Skeletal muscle tissue (tissue), 4 donors: ENCODE results near the gene TRNP1. TPM values are rescaled to one million over a fixed set of nuclear protein-coding genes. Genes with fewer than 3 reads are reported as not detected.

Experiments used
- H3K27ac ChIP-seq: one replicate; pipeline ENCODE4 v1.7.0; 2013; ENCODE audit warnings: mild to moderate bottlenecking, low read depth, low read length, inconsistent platforms
- H3K27me3 ChIP-seq, 3 donors: one replicate each; pipeline ENCODE4 v1.7.0; 2013; ENCODE audit warnings: low read length in 3 of 3; ENCODE audit not compliant: control insufficient read depth in 3 of 3, insufficient read depth in 3 of 3
- H3K36me3 ChIP-seq, 3 donors: one replicate each; pipeline ENCODE4 v1.7.0; 2013; ENCODE audit warnings: low read length in 3 of 3; ENCODE audit not compliant: control insufficient read depth in 3 of 3, insufficient read depth in 3 of 3
- H3K4me1 ChIP-seq, 3 donors: one replicate each; pipeline ENCODE4 v1.7.0; 2013; ENCODE audit warnings: low read length in 3 of 3, mild to moderate bottlenecking in 3 of 3; ENCODE audit not compliant: control insufficient read depth in 3 of 3, insufficient read depth in 3 of 3
- H3K4me3 ChIP-seq, 3 donors: one replicate each; pipeline ENCODE4 v1.7.0; 2013; ENCODE audit warnings: low read length in 3 of 3
- H3K9ac ChIP-seq, 3 donors: one replicate each; pipeline ENCODE4 v1.7.0; 2013; ENCODE audit warnings: low read length in 3 of 3, mild to moderate bottlenecking in 3 of 3, moderate library complexity in 2 of 3, low read depth in 1 of 3
- H3K9me3 ChIP-seq, 3 donors: one replicate each; pipeline ENCODE4 v1.7.0; 2013; ENCODE audit warnings: low read length in 3 of 3; ENCODE audit not compliant: control insufficient read depth in 3 of 3
- total RNA-seq: library from RNA; depleted of rRNA; stranded (reverse); fragments of >200 nt; gene quantifications from one replicate; pipeline ENCODE4 v1.2.3, GENCODE V29; 2014
- donor health status: Osteomylitis.

Gene TRNP1
- total RNA-seq, 1 donor from 2014 or later, result under 0.01 TPM

DNA sequence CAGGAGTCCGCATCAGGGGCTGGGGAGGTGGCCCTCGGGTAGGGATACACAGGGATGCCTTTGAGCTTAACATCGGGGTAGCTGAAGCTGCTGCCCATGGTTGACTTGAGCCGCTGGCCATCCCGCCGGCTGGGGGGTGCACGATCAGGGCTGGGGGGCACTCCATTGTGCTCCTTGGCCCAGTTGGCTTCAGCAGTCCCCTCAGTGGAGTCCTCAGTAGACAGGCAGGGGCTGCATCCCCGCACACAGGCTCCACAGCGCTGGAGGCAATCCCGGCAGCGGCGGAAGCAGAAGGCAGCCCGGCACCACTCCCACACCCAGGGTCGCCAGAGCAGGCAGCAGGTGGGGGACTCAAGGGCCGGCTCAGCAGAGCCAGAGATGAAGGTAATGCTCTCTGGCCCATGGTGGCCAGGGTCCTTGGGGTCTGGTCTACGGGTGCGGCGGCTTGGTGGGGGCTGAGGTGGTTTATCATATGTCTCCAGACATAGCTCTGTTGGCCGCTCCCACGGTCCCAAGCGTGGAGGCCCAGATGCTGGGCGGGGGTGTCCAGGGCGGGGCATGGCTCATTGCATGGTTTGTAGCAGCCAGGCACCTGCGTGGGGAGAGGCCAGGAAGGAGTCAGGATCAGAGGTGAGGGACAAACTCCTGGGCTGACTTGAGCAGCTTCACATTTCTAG, 41.5 kb upstream of the TRNP1 start:
- Histone ChIP-seq H3K4me1 (peaks cover 5 to 12% (median 8%) of the 10 kb centered on the region in 3 donors), H3K27me3 (peaks cover under 1 to 8% (median under 1%) of the 10 kb centered on the region in 3 donors), H3K9me3 (peaks cover 0 to 5% (median 3%) of the 10 kb centered on the region in 3 donors), H3K4me3 (no peak overlapping the region), H3K9ac (no peak overlapping the region), H3K36me3 (peaks cover 0 to 2% (median 2%) of the 10 kb centered on the region in 3 donors), H3K27ac (no peak overlapping the region)

GRCh38 chr1:26953374-26953773, 40.1 kb upstream of the TRNP1 start:
- Histone ChIP-seq H3K36me3 (no peaks in the 10 kb centered on the region), H3K9ac (no peak overlapping the region), H3K27ac (no peak overlapping the region), H3K9me3 (peaks cover 0 to 5% (median 3%) of the 10 kb centered on the region in 3 donors), H3K4me1 (peaks cover 5 to 12% (median 8%) of the 10 kb centered on the region in 3 donors), H3K27me3 (peaks cover 6 to 15% (median 7%) of the 10 kb centered on the region in 3 donors), H3K4me3 (no peak overlapping the region)

DNA sequence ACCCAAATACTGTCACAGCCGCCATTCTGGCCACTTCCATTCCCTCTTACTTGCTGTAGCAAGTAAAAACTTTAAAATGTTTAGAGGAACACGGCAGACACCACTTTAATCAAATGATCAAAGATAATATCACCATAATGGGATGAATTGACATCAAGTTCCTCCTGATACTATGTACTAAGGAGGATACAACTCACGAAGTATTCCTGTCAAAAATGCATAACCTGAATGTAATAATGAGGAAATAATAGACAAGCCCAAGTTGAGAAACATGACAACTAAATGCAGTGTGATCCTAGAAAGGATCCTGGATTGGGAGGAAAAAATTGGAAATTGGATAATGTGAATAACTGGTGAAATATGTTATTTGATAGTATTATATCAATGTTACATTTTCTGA, 37.2 kb upstream of the TRNP1 start:
- Histone ChIP-seq H3K36me3 (no peaks in the 10 kb centered on the region), H3K4me1 (peaks cover 0 to 9% (median 0%) of the 10 kb centered on the region in 3 donors), H3K27ac (no peak overlapping the region), H3K9ac (no peak overlapping the region), H3K27me3 (peaks cover 34 to 41% (median 35%) of the 10 kb centered on the region in 3 donors), H3K4me3 (no peak overlapping the region), H3K9me3 (peaks cover 0 to 5% (median 3%) of the 10 kb centered on the region in 3 donors)

GRCh38 chr1:26957306-26957705, 36.2 kb upstream of the TRNP1 start:
- Histone ChIP-seq H3K36me3 (no peaks in the 10 kb centered on the region), H3K27me3 (peaks cover 39 to 42% (median 39%) of the 10 kb centered on the region in 3 donors), H3K27ac (no peak overlapping the region), H3K4me3 (no peak overlapping the region), H3K9ac (no peak overlapping the region), H3K4me1 (peaks cover 0 to 9% (median 0%) of the 10 kb centered on the region in 3 donors), H3K9me3 (peaks cover 0 to 5% (median 3%) of the 10 kb centered on the region in 3 donors)

GRCh38 chr1:26959270-26959669, 34.2 kb upstream of the TRNP1 start:
- Histone ChIP-seq H3K36me3 (no peaks in the 10 kb centered on the region), H3K4me1 (peaks cover 0 to 9% (median 3%) of the 10 kb centered on the region in 3 donors), H3K4me3 (no peak overlapping the region), H3K27me3 (peaks cover 39 to 44% (median 39%) of the 10 kb centered on the region in 3 donors), H3K9me3 (peaks cover 0 to 5% (median 3%) of the 10 kb centered on the region in 3 donors), H3K27ac (no peak overlapping the region), H3K9ac (no peak overlapping the region)

DNA sequence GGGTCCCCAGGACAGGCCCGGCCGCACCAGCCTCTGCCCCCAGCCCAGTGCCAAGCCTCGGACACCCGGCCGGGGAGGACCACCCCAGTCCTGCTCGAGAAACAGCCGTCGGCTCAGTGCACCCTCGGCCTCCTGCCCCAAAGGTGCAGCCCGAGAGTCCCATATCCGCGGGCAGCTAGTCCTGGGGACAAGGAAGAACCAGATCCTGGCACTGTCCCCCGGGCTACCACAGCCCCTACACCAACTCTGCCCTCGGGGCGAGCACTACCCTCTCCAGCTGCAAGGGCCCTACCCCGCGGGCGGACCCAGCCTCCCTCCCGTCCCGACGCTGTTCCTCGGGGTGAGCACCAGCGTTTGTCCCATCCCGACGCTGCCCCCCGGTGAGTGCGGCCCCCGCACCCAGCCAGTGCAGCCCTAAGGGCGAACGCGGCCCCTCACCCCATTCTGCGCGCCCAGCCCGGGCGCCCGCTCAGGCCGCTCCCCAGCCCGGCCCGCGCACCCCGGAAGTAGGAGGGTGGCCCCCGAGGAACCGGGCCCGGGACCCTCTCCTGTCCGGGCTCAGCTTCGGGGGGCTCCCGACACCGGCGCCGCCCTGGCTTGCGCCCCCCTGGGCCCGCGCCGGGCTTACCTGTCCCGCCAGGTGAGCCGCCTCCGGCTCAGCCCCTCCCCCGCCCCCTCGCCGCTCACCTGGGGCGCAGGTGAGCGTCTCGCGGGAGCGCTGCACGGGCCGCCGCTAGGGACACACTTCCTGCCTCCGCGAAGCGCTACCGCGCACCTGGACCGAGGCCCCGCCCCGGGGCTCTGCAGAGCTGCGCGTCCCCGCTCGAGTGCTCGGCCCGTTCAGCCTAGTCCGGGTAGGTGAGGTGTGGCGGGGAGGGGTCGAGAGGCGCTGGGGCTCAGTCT, 33.5 kb upstream of the TRNP1 start, which contains the start of gene KDF1:
Gene KDF1, minus strand, starts transcription at position 747 of the 903 bp plus-strand sequence. CDS start 8,088 bp downstream, outside the sequence.
- H3K27me3 ChIP-seq, result peaks cover 39 to 46% (median 39%) of the 10 kb centered on the region in 3 donors
- H3K9me3 ChIP-seq, result peaks cover 0 to 5% (median 3%) of the 10 kb centered on the region in 3 donors
- no peak within 1 kb of the TSS for H3K4me3 ChIP-seq
- H3K9ac ChIP-seq, result no peak within 1 kb of the TSS
- H3K36me3 ChIP-seq, result no peaks in the 10 kb centered on the region
- no peak within 1 kb of the TSS for H3K27ac ChIP-seq
- H3K4me1 ChIP-seq, result peaks cover 0 to 9% (median 3%) of the 10 kb centered on the region in 3 donors

DNA sequence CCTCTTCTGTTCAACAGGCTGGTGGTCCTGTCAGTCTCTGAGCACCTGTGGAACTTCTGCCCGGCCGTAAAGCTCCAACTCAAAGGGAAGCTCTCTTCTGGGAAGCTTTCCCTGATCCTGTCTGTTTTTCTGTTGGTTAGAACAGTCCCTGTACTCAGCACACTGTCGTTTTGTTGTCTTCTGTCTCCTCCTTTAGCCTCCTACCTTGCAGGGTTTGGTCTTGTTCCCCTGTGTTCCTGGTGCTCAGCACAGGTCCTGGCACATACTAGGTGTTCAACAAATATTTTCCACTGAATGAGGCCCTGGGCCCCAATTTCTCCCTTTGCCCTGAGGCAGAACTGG, 32.9 kb upstream of the TRNP1 start:
- Histone ChIP-seq H3K4me1 (peaks cover 0 to 9% (median 3%) of the 10 kb centered on the region in 3 donors), H3K27me3 (peaks cover 39 to 46% (median 39%) of the 10 kb centered on the region in 3 donors), H3K9ac (no peak overlapping the region), H3K27ac (no peak overlapping the region), H3K9me3 (peaks cover 0 to 5% (median 3%) of the 10 kb centered on the region in 3 donors), H3K36me3 (no peaks in the 10 kb centered on the region), H3K4me3 (no peak overlapping the region)

DNA sequence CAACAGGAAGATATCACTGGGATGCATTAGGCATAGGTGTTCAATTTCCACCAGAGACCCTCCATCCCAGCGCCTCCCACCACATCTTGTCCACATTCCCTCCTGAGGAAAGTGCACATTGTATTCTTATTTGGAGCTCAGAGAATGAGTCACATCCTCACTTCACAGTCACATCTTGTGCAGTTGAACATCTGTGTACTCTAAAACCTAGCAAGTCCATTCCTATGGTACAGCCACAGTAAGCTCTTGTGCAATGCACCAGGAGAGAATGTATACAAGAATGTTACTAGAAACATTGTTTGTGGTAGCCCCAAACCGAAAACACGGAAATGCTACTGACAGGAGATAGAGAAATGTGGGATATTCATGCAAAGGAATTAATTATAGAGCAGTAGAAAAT, 31.7 kb upstream of the TRNP1 start:
- Histone ChIP-seq H3K9me3 (no peaks in the 10 kb centered on the region), H3K27me3 (peaks cover 44 to 53% (median 44%) of the 10 kb centered on the region in 3 donors), H3K4me1 (peaks cover 0 to 9% (median 3%) of the 10 kb centered on the region in 3 donors), H3K27ac (no peak overlapping the region), H3K4me3 (no peak overlapping the region), H3K9ac (no peak overlapping the region), H3K36me3 (no peaks in the 10 kb centered on the region)

- H3K27me3 ChIP-seq, result peaks cover 21 to 43% (median 28%) of the 10 kb centered on the region in 3 donors
- H3K4me3 ChIP-seq, result no peak overlapping the region
- peaks cover 0 to 3% (median 2%) of the 10 kb centered on the region in 3 donors for H3K4me1 ChIP-seq
- no peaks in the 10 kb centered on the region for H3K36me3 ChIP-seq
- H3K9ac ChIP-seq, result no peak overlapping the region
- no peaks in the 10 kb centered on the region for H3K9me3 ChIP-seq
- H3K27ac ChIP-seq, result no peak overlapping the region
Measured at GRCh38 chr1:26965213-26965612, 28.3 kb upstream of the TRNP1 start.
